Effector memory CD4-positive, alpha-beta T cell (primary cell): Measurements from ENCODE around the gene CD226.
"Not testable (repeated sequence)": the region's sequence is repeated elsewhere in the genome, so short reads cannot be mapped to it uniquely, and the experiment has no call there.

ENCODE experiments used
- DNase-seq, 3 donors: peaks; one replicate each; pipeline ENCODE4 v3.0.0-alpha.2; 2020
- H3K27ac ChIP-seq: 2 replicates; pipeline ENCODE4 v1.7.0; 2013; ENCODE audit warnings: mild to moderate bottlenecking, low read length, moderate library complexity; ENCODE audit not compliant: insufficient read depth, poor library complexity, severe bottlenecking
- H3K27me3 ChIP-seq: replicated peaks from 2 replicates; pipeline ENCODE4 v1.7.0; 2013; ENCODE audit warnings: mild to moderate bottlenecking, low read length; ENCODE audit not compliant: insufficient read depth, control insufficient read depth, poor library complexity, severe bottlenecking
- H3K36me3 ChIP-seq: 2 replicates; pipeline ENCODE4 v1.7.0; 2013; ENCODE audit warnings: mild to moderate bottlenecking, low read length, moderate library complexity; ENCODE audit not compliant: control insufficient read depth, insufficient read depth
- H3K4me1 ChIP-seq: 2 replicates; pipeline ENCODE4 v1.7.0; 2013; ENCODE audit warnings: low read length, mild to moderate bottlenecking; ENCODE audit not compliant: control insufficient read depth, insufficient read depth, poor library complexity, severe bottlenecking
- H3K4me3 ChIP-seq: 2 replicates; pipeline ENCODE4 v1.7.0; 2013; ENCODE audit warnings: low read length, low read depth, mild to moderate bottlenecking; ENCODE audit not compliant: insufficient read depth, poor library complexity, severe bottlenecking
- H3K9me3 ChIP-seq: 2 replicates; pipeline ENCODE4 v1.7.0; 2013; ENCODE audit warnings: mild to moderate bottlenecking, low read length, moderate library complexity; ENCODE audit not compliant: control insufficient read depth

Gene CD226

DNA sequence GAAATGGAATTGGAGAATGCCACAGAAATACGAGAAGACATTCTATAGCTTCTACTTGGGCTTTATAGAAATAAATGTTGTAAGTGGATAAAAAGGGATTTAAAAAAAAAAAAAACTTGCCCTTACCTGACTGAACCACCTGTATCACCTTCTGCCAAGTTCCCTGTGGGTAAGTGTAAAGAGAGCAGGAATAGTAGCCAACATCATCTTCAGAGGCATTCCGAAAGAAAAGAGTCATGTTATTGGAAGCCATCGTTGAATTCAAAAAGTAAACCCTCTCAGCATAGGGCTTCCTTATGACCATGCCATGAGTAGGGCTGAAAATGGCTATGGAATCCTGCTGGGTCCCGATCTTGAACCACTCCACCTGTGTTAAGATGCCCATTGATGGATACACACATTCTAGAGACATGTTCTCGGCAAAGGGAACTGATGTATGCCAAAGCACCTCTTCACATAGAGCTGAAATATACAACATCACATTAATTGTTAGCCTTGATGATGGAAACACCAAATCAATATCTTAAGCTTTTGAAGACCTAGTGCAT is 991 bp downstream of the CD226 start:
- peaks cover 59% of the 10 kb centered on the region for H3K4me1 ChIP-seq

DNA sequence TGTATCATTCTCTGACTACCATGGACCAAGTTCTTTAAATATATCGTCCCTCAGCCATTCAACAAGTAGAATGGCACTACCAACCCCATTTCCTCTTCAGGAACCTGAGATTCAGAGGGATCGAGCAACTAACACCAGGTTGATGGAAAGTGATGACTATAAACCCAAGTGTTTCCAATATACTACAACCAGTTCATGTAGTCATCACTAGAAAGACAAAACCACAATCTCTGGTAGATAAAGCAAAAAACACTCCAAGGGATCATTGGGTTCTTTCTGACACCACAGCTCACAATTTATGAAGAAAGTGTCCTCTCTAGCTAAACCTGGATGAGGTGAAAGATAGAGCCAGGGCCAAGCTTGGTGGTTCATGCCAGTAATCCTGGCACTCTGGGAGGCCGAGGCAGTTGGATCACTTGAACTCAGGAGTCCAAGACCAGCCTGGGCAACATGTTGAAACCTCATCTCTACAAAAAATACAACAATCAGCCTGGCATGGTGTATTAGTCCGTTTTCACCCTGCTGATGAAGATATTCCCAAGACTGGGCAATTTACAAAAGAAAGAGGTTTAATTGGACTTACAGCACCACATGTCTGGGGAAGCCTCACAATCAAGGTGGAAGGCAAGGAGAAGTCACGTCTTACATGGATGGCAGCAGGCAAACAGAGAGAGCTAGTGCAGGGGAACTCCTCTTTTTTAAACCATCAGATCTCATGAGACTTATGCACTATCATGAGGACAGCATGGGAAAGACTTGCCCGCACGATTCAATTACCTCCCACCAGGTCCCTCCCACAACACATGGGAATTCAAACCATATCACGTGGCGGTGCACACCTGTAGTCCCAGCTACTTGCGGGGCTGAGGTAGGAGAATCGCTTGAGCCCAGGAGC is 2.2 kb downstream of the CD226 start:
- H3K4me1 ChIP-seq: peaks cover 52% of the 10 kb centered on the region
- no peaks in the 10 kb centered on the region for H3K36me3 ChIP-seq
- H3K27me3 ChIP-seq: no peaks in the 10 kb centered on the region
- peak overlapping the region; percentile 68 for H3K27ac ChIP-seq
- DNase-seq: no peak
- H3K4me3 ChIP-seq: peak overlapping the region; percentile 47
- H3K9me3 ChIP-seq: no peaks in the 10 kb centered on the region

More for the DNA sequence above, 991 bp downstream of the CD226 start:
- H3K4me3 ChIP-seq: peak overlapping the region; percentile 47
- H3K27me3 ChIP-seq: no peaks in the 10 kb centered on the region
- DNase-seq: no peak
- H3K36me3 ChIP-seq: no peaks in the 10 kb centered on the region
- H3K27ac ChIP-seq: peak overlapping the region; percentile 68
- no peaks in the 10 kb centered on the region for H3K9me3 ChIP-seq

DNA sequence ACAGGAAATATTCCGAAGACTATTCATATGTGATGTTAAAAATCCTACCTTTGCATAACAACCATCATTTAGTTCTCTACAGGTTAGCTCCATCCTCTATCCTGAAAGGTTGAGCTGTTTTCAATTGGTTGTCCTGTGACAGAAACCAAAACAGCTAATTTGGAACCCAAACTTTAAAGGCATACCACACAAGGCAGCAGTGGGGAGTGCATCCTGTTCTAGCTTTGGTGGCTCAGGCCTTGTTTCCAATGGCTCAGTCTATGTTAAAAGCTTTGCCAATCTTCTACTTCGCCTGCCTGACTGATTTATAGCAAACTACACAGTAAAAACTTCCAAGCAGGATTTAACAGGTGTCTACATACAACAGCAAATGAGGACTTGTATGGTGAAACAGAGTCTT is 3.2 kb downstream of the CD226 start:
- H3K27ac ChIP-seq: peak overlapping the region; percentile 68
- no peak for DNase-seq
- no peaks in the 10 kb centered on the region for H3K36me3 ChIP-seq
- H3K9me3 ChIP-seq: no peaks in the 10 kb centered on the region
- peak overlapping the region; percentile 47 for H3K4me3 ChIP-seq
- H3K4me1 ChIP-seq: peaks cover 49% of the 10 kb centered on the region
- no peaks in the 10 kb centered on the region for H3K27me3 ChIP-seq

DNA sequence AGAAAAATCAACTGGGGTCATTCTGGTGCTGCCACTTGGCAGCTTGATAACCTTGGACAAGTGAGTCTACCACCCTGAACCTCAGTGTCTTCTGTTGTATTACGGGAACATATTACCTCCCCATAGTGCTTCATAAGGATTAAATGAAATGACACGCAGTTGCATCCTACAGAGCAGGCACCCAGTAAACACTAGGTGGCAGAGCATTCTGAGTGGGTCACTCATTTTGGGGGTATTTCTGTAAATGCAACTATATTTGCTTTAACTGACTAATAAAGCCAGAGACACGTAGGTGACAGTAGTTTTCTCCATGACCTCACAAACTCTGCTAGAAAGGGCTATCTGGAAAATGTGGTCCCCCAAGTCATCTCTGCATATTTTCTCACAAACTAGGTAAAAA is 4.7 kb downstream of the CD226 start:
- H3K4me3 ChIP-seq: no peak overlapping the region
- H3K27ac ChIP-seq: no peak overlapping the region
- no peaks in the 10 kb centered on the region for H3K36me3 ChIP-seq
- no peaks in the 10 kb centered on the region for H3K9me3 ChIP-seq
- peaks cover 49% of the 10 kb centered on the region for H3K4me1 ChIP-seq
- H3K27me3 ChIP-seq: no peaks in the 10 kb centered on the region
- DNase-seq: no peak

DNA sequence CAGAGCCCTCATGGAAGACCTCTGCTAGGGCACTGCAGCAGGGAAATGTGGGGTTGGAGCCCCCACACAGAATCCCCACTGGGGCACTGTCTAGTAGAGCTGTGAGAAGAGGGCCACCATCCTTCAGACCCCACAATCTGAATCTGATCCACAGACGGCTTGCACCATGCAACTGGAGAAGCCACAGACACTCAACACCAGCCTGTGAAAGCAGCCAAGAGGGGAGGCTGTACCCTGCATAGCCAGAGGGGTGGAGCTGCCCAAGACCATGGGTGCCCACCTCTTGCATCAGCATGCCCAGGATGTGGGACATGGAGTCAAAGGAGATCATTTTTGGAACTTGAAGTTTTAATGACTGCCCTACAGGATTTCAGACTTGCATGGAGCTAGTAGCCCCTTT is 6.5 kb downstream of the CD226 start:
- no peaks in the 10 kb centered on the region for H3K9me3 ChIP-seq
- no peak overlapping the region for H3K27ac ChIP-seq
- no peaks in the 10 kb centered on the region for H3K27me3 ChIP-seq
- H3K4me1 ChIP-seq: peaks cover 59% of the 10 kb centered on the region
- no peaks in the 10 kb centered on the region for H3K36me3 ChIP-seq
- DNase-seq: no peak
- no peak overlapping the region for H3K4me3 ChIP-seq

DNA sequence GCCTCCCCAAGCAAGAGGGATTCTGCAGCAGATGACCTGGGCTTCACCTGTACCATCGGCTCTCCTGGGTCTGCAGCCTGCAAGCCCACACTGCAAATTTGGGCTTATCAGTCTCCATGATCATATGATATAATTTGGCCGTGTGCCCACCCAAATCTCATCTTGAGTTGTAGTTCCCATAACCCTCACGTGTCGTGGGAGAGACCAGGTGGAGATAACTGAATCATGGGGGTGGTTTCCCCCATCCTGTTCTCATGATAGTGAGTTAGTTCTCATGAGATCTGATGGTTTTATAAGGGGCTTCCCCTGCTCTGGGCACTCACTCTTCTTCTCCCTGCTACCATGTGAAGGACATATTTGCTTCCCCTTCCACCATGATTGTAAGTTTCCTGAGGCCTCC is 7.9 kb downstream of the CD226 start:
- not testable (repeated sequence) for DNase-seq, H3K4me3 ChIP-seq, H3K36me3 ChIP-seq, H3K9me3 ChIP-seq, H3K27me3 ChIP-seq, H3K27ac ChIP-seq
- peaks cover 62% of the 10 kb centered on the region for H3K4me1 ChIP-seq

DNA sequence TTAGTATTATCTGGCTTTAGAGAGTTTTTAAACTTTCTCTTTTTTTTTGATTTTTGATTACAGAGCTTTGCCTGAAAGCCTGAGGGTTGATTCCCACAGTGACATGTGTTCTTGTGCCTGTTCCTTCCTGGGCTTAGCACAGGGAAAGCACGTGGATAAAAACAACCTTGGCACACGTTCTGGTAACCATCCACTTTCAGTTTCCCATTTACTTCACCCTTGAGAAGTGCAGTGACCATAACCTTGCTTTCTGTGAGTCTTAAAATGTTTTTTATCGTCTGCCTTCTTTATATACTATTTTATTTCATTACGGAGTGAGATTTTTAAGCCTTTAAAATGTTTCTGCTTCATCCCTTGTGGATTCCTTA is 11.5 kb downstream of the CD226 start:
- Histone ChIP-seq H3K27me3 (no peaks in the 10 kb centered on the region), H3K27ac (peak overlapping the region; percentile 54), H3K4me1 (peaks cover 59% of the 10 kb centered on the region), H3K9me3 (no peaks in the 10 kb centered on the region), H3K4me3 (peak overlapping the region; percentile 20), H3K36me3 (no peaks in the 10 kb centered on the region)
- DNase-seq: no peak

DNA sequence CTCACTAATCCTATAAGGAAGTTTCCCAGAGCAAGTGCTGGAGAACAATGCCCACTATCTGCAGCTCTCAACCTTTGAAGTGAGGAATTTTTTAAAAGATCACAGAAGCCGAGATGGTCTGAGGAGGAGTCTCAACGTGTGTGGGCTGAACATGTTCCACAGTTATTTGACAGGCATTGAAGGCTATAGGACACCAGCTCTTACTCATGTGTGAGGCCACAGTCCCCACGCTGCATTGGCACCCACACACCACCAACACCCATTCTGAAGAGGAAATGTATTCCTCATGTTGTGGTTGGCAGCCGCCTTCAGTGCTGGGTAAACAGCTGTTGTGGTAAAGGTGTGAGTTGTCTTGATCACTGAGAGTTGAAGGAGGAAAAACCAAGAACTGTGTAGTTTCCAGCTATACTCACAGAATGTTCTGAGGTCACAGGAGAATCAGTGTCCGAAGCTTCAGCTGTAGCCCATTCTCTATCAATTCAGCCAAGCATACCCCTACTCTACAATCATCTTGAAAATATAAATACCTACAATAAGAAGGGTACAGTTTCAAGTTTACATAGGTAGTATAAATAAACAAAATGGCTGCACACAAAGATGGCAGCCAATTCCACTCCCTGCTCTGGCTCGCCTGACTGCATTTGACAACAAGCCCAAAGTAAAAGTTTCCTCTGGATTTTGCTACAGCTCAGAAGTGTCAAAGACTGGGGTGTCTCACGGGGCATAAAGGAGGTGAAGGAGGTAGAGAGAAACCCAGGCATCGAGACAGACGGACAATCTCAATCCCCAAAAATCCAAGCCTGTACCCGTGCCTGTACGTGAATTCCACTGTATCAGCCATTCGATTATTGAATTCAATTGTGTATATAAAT is 12.1 kb downstream of the CD226 start:
- no peaks in the 10 kb centered on the region for H3K9me3 ChIP-seq
- H3K4me1 ChIP-seq: peaks cover 54% of the 10 kb centered on the region
- H3K27ac ChIP-seq: peak overlapping the region; percentile 54
- no peaks in the 10 kb centered on the region for H3K27me3 ChIP-seq
- peak overlapping the region; percentile 20 for H3K4me3 ChIP-seq
- DNase-seq: peak; percentile 69 to 81 (median 76)
- no peaks in the 10 kb centered on the region for H3K36me3 ChIP-seq

DNA sequence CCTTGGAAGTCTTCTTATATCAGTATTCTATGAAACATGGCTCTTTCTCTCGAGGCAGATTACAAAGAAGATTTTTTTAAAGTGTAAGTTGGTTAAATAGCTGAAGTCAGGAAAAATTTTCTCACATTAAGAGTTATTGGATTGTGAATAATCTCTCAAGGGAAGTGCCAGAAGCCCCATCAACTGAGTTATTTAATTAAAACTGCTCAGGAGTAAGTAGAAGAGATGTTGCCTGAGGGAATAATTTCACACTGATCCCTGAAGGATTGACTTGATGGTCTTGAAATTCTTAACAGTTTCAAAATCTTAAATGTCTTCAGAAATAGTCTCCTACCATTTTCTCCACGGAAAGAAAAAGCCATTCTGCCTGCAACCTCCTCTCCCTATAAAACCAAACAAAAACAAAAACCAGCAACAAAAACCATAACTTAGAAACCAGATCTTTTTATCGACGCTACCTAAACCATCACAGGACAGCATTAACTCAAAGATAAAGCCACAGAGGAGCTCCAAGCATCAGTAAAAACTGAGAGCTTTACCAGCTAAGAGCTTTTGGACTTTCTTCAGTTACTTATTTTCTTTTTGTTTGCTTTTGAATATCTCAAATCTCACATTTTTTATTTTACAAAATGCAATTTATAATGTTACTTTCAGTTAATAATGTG is 12.9 kb downstream of the CD226 start:
- no peaks in the 10 kb centered on the region for H3K9me3 ChIP-seq
- H3K4me3 ChIP-seq: peak overlapping the region; percentile 0
- no peaks in the 10 kb centered on the region for H3K36me3 ChIP-seq
- H3K27me3 ChIP-seq: no peaks in the 10 kb centered on the region
- H3K4me1 ChIP-seq: peaks cover 50% of the 10 kb centered on the region
- DNase-seq: no peak
- H3K27ac ChIP-seq: peak overlapping the region; percentile 51
